Karpas-422 (cell line): ENCODE data around the gene MAD1L1. TPM values are rescaled to one million over a fixed set of nuclear protein-coding genes. Genes with fewer than 3 reads are reported as not detected.
A peak's percentile ranks its signal among the peaks of the same experiment; 100 is the strongest.

Experiments used
- DNase-seq: peaks from one replicate; pipeline ENCODE4 v3.0.0-alpha.2; 2015
- H2AFZ ChIP-seq: fragments of 200-600 bp; sonication (generic); 2 replicates; pipeline ENCODE4 v1.6.1; 2014; ENCODE audit warnings: antibody characterized with exemption, low read length, mixed read lengths
- H3K27ac ChIP-seq: fragments of 200-600 bp; sonication (generic); 2 replicates; pipeline ENCODE4 v1.5.1; 2014; ENCODE audit warnings: mild to moderate bottlenecking, low read length, moderate library complexity
- H3K27me3 ChIP-seq: fragments of 200-600 bp; sonication (generic); 2 replicates; pipeline ENCODE4 v1.6.1; 2014; ENCODE audit warnings: low read length, mixed read lengths
- H3K36me3 ChIP-seq: fragments of 200-600 bp; sonication (generic); 2 replicates; pipeline ENCODE4 v1.6.1; 2014; ENCODE audit warnings: low read length, mixed read lengths; ENCODE audit not compliant: insufficient read depth
- H3K4me1 ChIP-seq: fragments of 200-600 bp; sonication (generic); 2 replicates; pipeline ENCODE4 v1.6.1; 2014; ENCODE audit warnings: mild to moderate bottlenecking, low read length, mixed read lengths
- H3K4me2 ChIP-seq: fragments of 200-600 bp; sonication (generic); 2 replicates; pipeline ENCODE4 v1.6.1; 2014; ENCODE audit warnings: low read length, low read depth, mild to moderate bottlenecking; ENCODE audit not compliant: poor library complexity, severe bottlenecking
- H3K4me3 ChIP-seq: fragments of 200-600 bp; sonication (generic); 2 replicates; pipeline ENCODE4 v1.5.1; 2014; ENCODE audit warnings: mild to moderate bottlenecking, antibody characterized with exemption, low read length, mixed read lengths
- H3K79me2 ChIP-seq: fragments of 200-600 bp; sonication (generic); 2 replicates; pipeline ENCODE4 v1.6.1; 2014; ENCODE audit warnings: mild to moderate bottlenecking, low read length, mixed read lengths
- H3K9ac ChIP-seq: fragments of 200-600 bp; sonication (generic); 2 replicates; pipeline ENCODE4 v1.6.0; 2014; ENCODE audit warnings: low read length
- H3K9me2 ChIP-seq: fragments of 200-600 bp; sonication (generic), shearing (Covaris generic); replicated peaks from 2 replicates; pipeline ENCODE4 v1.6.0; 2014; ENCODE audit warnings: mild to moderate bottlenecking, low read length, moderate library complexity; ENCODE audit not compliant: insufficient read depth
- H3K9me3 ChIP-seq: fragments of 300-700, 200-600 bp; sonication (generic); 2 replicates; pipeline ENCODE4 v1.6.1; 2014; ENCODE audit warnings: low read length, mixed read lengths
- H4K20me1 ChIP-seq: fragments of 200-600 bp; sonication (generic); 2 replicates; pipeline ENCODE4 v1.6.1; 2014; ENCODE audit warnings: mild to moderate bottlenecking, antibody characterized with exemption, low read length, low read depth; ENCODE audit not compliant: insufficient read depth
- total RNA-seq: library from RNA; depleted of rRNA; stranded (reverse); fragments of >200 nt; shearing (Covaris generic); gene quantifications from 2 replicates; pipeline ENCODE4 v1.2.3, GENCODE V29; 2014; ENCODE audit warnings: low replicate concordance

Gene MAD1L1
- total RNA-seq, 1 experiment from 2014 or later: 38.6 TPM

GRCh38 chr7:2023877-2024566, 208.7 kb downstream of the MAD1L1 start:
- Histone ChIP-seq H3K36me3 (no peaks in the 10 kb centered on the region), H3K27ac (no peak overlapping the region), H3K27me3 (no peaks in the 10 kb centered on the region), H3K9me3 (peaks cover 11% of the 10 kb centered on the region), H3K9me2 (no peaks in the 10 kb centered on the region), H3K4me3 (no peak overlapping the region), H4K20me1 (no peaks in the 10 kb centered on the region), H2AFZ (no peak overlapping the region), H3K4me2 (no peak overlapping the region), H3K79me2 (peaks cover 5% of the 10 kb centered on the region; the same call in 1 of the 2 replicates), H3K4me1 (peaks cover 16% of the 10 kb centered on the region), H3K9ac (no peak overlapping the region)
- no peak for DNase-seq

DNA sequence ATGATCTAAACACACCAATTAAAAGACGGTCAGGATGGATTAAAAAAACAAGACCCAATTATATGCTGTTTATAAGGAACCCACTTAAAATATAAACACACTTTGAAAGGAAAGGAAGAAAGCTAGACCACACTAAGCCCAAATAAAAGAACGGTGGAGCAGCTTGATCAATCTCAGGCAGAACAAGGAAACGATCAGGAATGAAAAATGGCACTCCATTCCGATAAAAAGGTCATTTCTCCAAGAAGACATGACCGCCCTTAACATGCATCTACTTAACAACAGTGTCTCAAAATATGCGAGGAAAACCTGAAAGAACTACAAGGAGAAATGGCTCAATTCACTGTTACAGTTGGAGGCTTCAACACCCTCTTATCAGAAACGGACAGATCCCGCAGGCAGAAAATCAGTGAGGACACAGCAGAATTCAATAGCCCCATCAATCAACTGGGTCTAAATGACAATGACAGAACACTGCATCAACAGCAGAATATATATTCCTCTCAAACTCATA, 210.0 kb downstream of the MAD1L1 start:
- H3K4me1 ChIP-seq: peaks cover 20% of the 10 kb centered on the region
- H3K4me2 ChIP-seq: no peak overlapping the region
- H2AFZ ChIP-seq: no peak overlapping the region
- peaks cover 5% of the 10 kb centered on the region; the same call in 1 of the 2 replicates for H3K79me2 ChIP-seq
- no peak for DNase-seq
- no peaks in the 10 kb centered on the region for H3K9me2 ChIP-seq
- no peak overlapping the region for H3K9ac ChIP-seq
- H3K36me3 ChIP-seq: no peaks in the 10 kb centered on the region
- H3K27ac ChIP-seq: no peak overlapping the region
- no peak overlapping the region for H3K4me3 ChIP-seq
- H3K9me3 ChIP-seq: peaks cover 11% of the 10 kb centered on the region
- H3K27me3 ChIP-seq: no peaks in the 10 kb centered on the region
- H4K20me1 ChIP-seq: no peaks in the 10 kb centered on the region

DNA sequence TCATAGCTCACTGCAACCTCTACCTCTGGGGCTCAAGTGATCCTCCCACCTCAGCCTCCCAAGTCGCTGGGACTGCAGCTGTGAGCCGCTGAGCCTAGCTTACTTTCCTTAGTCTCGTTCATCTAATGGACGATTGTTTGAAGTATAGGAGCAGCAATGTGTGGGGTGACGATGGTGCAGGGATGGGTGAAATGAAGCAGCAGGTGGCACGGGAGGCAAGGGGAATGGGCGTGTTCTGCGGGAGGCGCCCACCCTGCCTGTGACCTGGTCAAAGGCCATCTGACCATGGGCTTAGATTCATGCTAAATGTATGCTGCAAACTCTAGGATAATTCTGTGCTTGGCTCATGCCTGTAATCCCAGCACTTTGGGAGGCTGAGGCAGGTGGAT, 210.7 kb downstream of the MAD1L1 start:
- Histone ChIP-seq H3K79me2 (peaks cover 5% of the 10 kb centered on the region; the same call in 1 of the 2 replicates), H3K9me3 (peaks cover 11% of the 10 kb centered on the region), H3K27ac (no peak overlapping the region), H2AFZ (no peak overlapping the region), H3K4me2 (no peak overlapping the region), H3K36me3 (no peaks in the 10 kb centered on the region), H3K9ac (no peak overlapping the region), H4K20me1 (no peaks in the 10 kb centered on the region), H3K4me3 (no peak overlapping the region), H3K9me2 (no peaks in the 10 kb centered on the region), H3K27me3 (no peaks in the 10 kb centered on the region), H3K4me1 (peaks cover 20% of the 10 kb centered on the region)
- DNase-seq: no peak

DNA sequence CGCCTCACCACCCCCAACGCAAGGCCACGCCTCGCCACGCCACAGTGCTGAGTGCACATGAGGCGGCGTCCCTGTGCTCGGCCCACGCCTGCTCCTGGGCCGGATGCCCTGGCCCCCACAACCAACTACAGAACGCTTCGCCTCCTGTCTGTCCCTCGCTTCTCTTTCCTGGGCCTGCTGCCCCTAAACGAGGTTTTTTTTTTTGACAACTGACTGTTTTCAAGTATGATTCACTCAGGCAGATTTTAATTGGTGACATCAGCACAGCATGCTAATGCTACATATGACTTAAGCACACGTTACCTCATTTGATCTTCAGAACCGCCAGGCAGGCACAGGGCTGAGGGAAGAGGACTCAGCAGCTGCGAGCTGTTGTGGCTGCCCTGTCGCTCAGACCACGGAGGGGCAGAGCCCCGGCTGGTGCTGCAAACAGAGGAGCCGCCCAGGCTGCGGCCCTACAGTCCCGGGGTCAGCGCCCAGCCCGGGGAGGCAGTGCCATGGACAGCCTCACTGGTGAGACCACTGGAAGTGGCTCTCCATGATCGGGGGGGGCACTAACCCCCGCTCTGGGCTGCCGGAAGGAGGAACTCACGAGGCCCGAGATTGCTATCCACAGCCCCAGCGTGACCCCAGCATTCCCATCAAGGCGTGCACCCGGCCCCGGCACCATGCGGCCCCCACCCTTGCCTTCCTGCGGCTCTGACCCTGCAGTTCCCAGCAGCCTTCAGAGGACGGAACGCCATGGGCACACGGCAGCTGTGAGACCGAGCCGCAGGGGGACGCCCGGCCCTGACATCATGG, 212.8 kb downstream of the MAD1L1 start:
- H3K4me3 ChIP-seq: no peak overlapping the region
- peak overlapping the region; percentile 44; the same call in 1 of the 2 replicates for H2AFZ ChIP-seq
- H3K4me2 ChIP-seq: peak overlapping the region; percentile 59

GRCh38 chr7:2019461-2019710, 213.4 kb downstream of the MAD1L1 start:
- Histone ChIP-seq H3K4me2 (peak overlapping the region; percentile 59), H3K9me2 (no peaks in the 10 kb centered on the region), H3K36me3 (no peaks in the 10 kb centered on the region), H4K20me1 (no peaks in the 10 kb centered on the region), H2AFZ (0 out of 2 replicates have a peak overlapping the region, but pooled peaks have one; percentile 44), H3K27ac (no peak overlapping the region), H3K79me2 (peaks cover 5% of the 10 kb centered on the region; the same call in 1 of the 2 replicates), H3K9me3 (no peaks in the 10 kb centered on the region), H3K9ac (peak overlapping the region; percentile 33; the same call in 1 of the 2 replicates), H3K27me3 (no peaks in the 10 kb centered on the region), H3K4me1 (peaks cover 20% of the 10 kb centered on the region), H3K4me3 (no peak overlapping the region)
- no peak for DNase-seq

More for the DNA sequence above, 212.8 kb downstream of the MAD1L1 start:
- Histone ChIP-seq H3K4me1 (peaks cover 20% of the 10 kb centered on the region), H3K27me3 (no peaks in the 10 kb centered on the region), H4K20me1 (no peaks in the 10 kb centered on the region), H3K9me2 (no peaks in the 10 kb centered on the region), H3K9ac (peak overlapping the region; percentile 33), H3K79me2 (peaks cover 5% of the 10 kb centered on the region; the same call in 1 of the 2 replicates), H3K36me3 (no peaks in the 10 kb centered on the region), H3K27ac (peak overlapping the region; percentile 11; the same call in 1 of the 2 replicates), H3K9me3 (no peaks in the 10 kb centered on the region)
- peak; percentile 68 for DNase-seq

DNA sequence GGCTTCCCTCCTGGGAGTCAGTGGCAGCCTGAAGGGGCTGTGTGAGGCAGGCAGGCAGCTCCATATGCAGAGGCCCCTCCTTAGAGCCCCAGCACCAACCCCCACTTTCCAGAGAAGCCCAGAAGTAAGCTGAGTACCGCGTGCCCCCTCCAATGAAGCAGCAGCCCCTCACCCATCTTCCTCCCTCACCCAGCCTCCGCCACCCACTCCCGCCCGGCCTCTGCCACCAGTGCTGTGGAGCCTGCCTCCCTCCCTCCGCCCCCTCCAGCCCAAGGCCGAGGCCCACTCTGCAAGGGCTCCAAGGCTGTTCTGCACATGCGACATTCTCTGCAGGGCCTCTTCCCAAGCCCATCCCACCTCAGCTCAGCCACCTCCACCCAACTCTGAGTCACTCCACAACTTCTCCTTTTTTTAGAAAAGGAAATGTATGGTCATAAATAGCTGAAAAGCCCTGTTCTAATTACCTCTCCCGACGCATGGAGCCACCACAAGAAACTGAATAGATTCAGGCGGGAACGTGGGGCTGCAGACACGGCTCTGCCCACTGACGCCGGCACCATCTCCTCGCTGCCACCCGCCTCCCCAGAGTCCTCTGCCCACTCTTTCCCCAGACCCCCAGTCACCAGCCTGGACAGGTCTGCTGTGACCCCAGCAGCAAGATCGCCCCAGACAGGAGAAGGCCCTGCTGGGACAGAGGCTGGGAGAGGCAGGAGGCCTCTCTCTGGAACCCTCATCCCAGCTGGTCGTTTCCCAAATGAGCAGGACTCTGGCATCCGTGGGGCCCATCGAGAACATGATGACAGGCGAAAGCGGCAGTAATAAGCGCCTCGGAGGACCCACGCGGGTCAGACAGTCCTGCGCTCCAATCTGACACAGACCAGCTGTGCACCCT, 213.9 kb downstream of the MAD1L1 start:
- peak overlapping the region; percentile 33; the same call in 1 of the 2 replicates for H3K9ac ChIP-seq
- peak; percentile 49 for DNase-seq
- H3K4me2 ChIP-seq: peak overlapping the region; percentile 59

DNA sequence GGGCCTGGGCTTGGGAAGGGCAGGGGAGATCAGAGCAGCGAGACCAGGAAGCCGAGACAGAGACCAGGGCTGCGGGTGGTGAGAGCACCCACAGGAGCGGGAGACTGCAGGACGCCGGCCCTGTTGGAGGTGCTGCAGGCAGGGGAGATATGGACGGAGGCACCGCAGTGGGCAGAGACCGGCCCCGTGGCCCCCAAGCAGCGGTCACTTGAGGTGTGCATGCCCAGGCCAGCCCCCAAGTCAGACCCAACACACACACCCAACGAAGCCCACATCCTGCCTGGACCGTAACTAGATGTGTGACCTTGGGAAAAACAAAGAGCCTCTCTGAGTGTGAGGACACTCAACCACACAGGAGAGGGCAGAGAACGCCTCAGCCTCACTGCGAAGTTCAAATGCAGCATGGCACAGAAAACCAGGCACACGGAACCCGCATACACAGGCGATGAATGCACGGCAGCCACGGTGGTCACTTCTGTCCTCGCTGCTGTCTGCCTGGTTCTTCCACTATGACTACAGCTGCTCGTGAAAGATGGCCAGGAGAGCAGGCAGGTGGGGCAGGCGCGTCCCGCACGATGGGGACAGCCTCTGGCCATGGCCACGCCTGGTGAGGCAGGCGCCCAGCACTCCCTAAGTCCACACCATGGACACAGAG, 214.7 kb downstream of the MAD1L1 start:
- Histone ChIP-seq H3K36me3 (no peaks in the 10 kb centered on the region), H4K20me1 (no peaks in the 10 kb centered on the region), H3K4me3 (no peak overlapping the region), H3K9ac (no peak overlapping the region), H3K4me2 (no peak overlapping the region), H2AFZ (no peak overlapping the region), H3K4me1 (peaks cover 20% of the 10 kb centered on the region), H3K9me2 (no peaks in the 10 kb centered on the region), H3K27ac (no peak overlapping the region), H3K9me3 (no peaks in the 10 kb centered on the region), H3K27me3 (no peaks in the 10 kb centered on the region), H3K79me2 (peaks cover 5% of the 10 kb centered on the region; the same call in 1 of the 2 replicates)
- no peak for DNase-seq

More for the DNA sequence above, 213.9 kb downstream of the MAD1L1 start:
- no peak overlapping the region for H2AFZ ChIP-seq
- H3K27ac ChIP-seq: no peak overlapping the region
- H3K9me2 ChIP-seq: no peaks in the 10 kb centered on the region
- H3K27me3 ChIP-seq: no peaks in the 10 kb centered on the region
- H3K4me1 ChIP-seq: peaks cover 20% of the 10 kb centered on the region
- no peak overlapping the region for H3K4me3 ChIP-seq
- no peaks in the 10 kb centered on the region for H3K36me3 ChIP-seq
- peaks cover 5% of the 10 kb centered on the region; the same call in 1 of the 2 replicates for H3K79me2 ChIP-seq
- no peaks in the 10 kb centered on the region for H3K9me3 ChIP-seq
- H4K20me1 ChIP-seq: no peaks in the 10 kb centered on the region
